Measurements from ENCODE around the gene NPR1. TPM values are rescaled to one million over a fixed set of nuclear protein-coding genes. Genes with fewer than 3 reads are reported as not detected.
"Not testable (repeated sequence)": the region's sequence is repeated elsewhere in the genome, so short reads cannot be mapped to it uniquely, and the experiment has no call there.

The NPR1 gene
- total RNA-seq, 1 experiment from 2014 or later = 0.41 TPM

DNA sequence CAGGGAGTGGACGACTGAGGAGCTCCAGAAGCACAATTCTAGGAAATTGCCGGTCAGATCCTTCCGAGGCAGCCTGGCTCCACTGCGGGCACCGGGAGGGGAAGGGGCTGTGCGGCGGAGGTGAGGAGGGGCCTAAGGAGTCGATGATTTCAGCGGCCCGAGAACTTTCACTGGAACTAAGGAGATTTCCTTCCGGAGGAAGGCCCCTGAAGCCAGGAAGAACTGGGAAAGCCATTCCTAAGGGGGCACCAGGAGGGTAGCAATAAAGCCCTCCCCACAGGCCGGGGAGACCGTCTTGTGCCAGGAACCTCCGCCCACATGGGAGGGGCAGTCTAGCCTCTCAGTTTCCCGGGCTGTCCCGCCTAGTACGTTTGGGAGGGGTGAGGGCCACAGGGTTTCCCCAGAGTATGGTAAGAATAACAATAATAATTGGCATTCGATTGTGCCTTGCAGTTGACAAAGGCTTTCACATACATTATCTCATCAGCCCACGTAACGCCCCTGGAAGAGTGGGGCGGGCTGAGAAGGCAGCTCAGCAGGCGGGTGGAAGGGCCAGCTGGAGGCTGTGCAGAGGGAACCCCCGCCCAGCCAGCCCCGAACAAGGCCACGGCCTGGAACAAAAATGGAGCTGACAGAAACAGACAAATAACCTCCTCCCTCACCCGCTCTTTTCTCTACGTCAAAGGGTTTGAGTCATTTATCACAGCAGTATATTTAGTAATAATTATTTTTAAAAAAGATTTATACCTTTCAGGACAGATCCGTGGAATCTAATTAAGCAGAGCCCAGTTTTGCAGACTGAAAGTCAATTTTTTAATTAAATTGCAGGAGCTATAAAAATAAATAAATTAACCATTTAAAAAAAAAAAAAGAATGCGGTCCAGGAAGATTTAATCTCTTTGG is 19.8 kb downstream of the NPR1 start:
- in situ Hi-C loops (cut with HindIII; ENCODE audit: low pct_unique_long_range_greater_than_20kb, low sequenced_read_pairs) = no loop called here
- peak; percentile 77 for DNase-seq (ENCODE audit: low read depth)

- in situ Hi-C loops (cut with HindIII; ENCODE audit: low pct_unique_long_range_greater_than_20kb, low sequenced_read_pairs) = no loop called here
- peak; percentile 28 for DNase-seq (ENCODE audit: low read depth)
These were observed 20.6 kb downstream of the NPR1 start for GRCh38 chr1:153698923-153699714.

DNA sequence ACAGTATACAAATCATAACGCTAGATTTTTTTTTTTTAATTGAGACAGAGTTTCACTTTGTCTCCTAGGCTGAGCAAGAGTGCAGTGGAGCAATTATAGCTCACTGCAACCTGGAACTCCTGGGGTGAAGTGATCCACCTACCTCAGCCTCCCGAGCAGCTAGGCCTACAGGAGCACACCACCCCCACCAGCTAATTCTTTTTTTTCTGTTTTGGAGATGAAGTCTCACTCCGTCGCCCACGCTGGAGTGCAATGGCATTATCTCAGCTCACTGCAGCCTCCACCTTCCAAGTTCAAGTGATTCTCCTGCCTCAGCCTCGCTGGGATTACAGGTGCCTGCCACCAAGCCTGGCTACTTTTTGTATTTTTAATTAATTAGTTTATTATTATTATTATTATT is 21.3 kb downstream of the NPR1 start:
- in situ Hi-C loops (cut with HindIII; ENCODE audit: low pct_unique_long_range_greater_than_20kb, low sequenced_read_pairs) = no loop called here
- DNase-seq (ENCODE audit: low read depth) = no peak

DNA sequence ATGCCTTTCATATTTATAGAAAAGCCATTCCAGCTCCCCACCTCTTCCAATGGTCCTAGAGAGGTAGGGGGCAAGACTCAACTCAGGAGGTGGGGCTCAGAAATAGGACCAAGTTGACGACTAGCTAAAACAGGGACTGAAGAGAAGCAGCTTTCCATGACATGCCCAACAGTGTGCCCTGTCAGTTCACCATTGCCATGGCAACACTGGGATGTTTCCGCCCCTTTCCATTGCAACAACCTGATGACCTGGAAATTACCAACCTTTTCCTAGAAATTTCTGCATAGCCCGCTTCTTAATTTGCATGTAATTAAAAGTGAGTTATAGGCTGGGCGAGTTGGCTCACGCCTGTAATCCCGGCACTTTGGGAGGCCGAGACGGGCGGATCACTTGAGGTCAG is 27.0 kb downstream of the NPR1 start:
- in situ Hi-C loops (cut with HindIII; ENCODE audit: low pct_unique_long_range_greater_than_20kb, low sequenced_read_pairs) = no loop called here
- DNase-seq (ENCODE audit: low read depth) = peak; percentile 27

- no peak for DNase-seq (ENCODE audit: low read depth)
- in situ Hi-C loops (cut with HindIII; ENCODE audit: low pct_unique_long_range_greater_than_20kb, low sequenced_read_pairs) = no loop called here
These were observed 32.5 kb downstream of the NPR1 start for GRCh38 chr1:153711026-153711425.

DNA sequence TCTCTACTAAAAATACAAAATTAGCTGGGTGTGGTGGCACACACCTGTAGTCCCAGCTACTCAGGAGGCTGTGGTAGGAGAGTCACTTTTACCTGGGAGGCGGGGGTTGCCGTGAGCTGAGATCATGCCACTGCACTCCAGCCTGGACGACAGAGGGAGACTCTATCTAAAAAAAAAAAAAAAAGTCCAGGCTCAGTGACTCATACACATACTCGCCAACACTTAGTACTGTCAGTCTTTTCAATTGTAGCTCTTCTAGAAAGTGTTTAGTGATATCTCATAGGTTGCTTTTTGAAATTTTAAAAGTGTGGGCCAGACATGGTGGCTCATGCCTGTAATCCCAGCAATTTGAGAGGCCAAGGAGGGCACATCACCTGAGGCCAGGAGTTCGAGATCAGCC is 37.7 kb downstream of the NPR1 start:
- in situ Hi-C loops (cut with HindIII; ENCODE audit: low pct_unique_long_range_greater_than_20kb, low sequenced_read_pairs); DNase-seq (ENCODE audit: low read depth): not testable (repeated sequence)

DNA sequence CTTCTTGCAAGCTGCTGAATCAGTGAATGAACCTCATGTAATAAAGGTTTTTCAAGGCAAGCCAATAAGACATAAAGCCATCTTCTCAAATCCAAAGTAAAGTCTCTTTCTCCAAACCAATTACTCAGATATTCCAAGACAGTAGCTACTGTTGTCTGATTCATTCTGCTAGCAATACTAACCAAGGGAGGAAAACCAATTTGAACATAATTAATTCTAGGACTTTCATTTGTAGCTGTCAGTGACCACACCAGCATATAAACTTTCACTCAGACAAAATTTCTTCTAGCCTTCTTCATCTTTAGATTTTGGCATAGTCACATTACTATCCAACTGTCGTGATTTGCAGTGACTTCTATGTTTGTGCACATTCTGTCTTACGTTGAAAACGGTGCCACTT is 38.8 kb downstream of the NPR1 start:
- no peak for DNase-seq (ENCODE audit: low read depth)
- in situ Hi-C loops (cut with HindIII; ENCODE audit: low pct_unique_long_range_greater_than_20kb, low sequenced_read_pairs) = no loop called here

DNA sequence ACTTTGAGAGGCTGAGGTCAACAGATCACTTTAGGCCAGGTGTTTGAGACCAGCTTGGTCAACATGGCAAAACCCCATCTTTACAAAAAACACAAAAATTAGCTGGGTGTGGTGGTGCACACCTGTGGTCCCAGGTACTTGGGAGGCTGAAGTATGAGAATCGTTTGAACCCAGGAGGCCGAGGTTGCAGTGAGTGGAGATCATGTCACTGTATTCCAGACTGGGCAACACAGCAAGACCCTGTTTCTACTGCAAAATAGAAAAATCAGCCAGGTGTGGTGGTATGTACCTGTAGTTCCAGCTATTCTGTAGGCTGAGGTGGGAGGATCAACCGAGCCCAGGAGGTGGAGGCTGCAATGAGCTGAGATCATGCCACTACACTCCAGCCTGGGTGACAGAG is 45.2 kb downstream of the NPR1 start:
- DNase-seq (ENCODE audit: low read depth) = no peak
- in situ Hi-C loops (cut with HindIII; ENCODE audit: low pct_unique_long_range_greater_than_20kb, low sequenced_read_pairs) = no loop called here

- in situ Hi-C loops (cut with HindIII; ENCODE audit: low pct_unique_long_range_greater_than_20kb, low sequenced_read_pairs); DNase-seq (ENCODE audit: low read depth): not testable (repeated sequence)
These were observed 46.1 kb downstream of the NPR1 start for GRCh38 chr1:153724634-153725033.

GRCh38 chr1:153727463-153728304 is 49.2 kb downstream of the NPR1 start, which contains the start of gene INTS3:
INTS3 (plus strand) TSS chr1:153728050; CDS start chr1:153728635, 585 bp downstream.
- DNase-seq (ENCODE audit: low read depth) = peak; percentile 100
- in situ Hi-C loops (cut with HindIII; ENCODE audit: low pct_unique_long_range_greater_than_20kb, low sequenced_read_pairs) = no loop called here

- peak; percentile 26 for DNase-seq (ENCODE audit: low read depth)
- in situ Hi-C loops (cut with HindIII; ENCODE audit: low pct_unique_long_range_greater_than_20kb, low sequenced_read_pairs) = no loop called here
These were observed 50.0 kb downstream of the NPR1 start for GRCh38 chr1:153728305-153729066.

- in situ Hi-C loops (cut with HindIII; ENCODE audit: low pct_unique_long_range_greater_than_20kb, low sequenced_read_pairs) = no loop called here
- DNase-seq (ENCODE audit: low read depth) = no peak
These were observed 52.0 kb downstream of the NPR1 start for GRCh38 chr1:153730468-153730988.

- in situ Hi-C loops (cut with HindIII; ENCODE audit: low pct_unique_long_range_greater_than_20kb, low sequenced_read_pairs) = no loop called here
- DNase-seq (ENCODE audit: low read depth) = no peak
These were observed 55.5 kb downstream of the NPR1 start for GRCh38 chr1:153733970-153734369.

- in situ Hi-C loops (cut with HindIII; ENCODE audit: low pct_unique_long_range_greater_than_20kb, low sequenced_read_pairs) = no loop called here
- DNase-seq (ENCODE audit: low read depth) = peak; percentile 46
These were observed 56.1 kb downstream of the NPR1 start for GRCh38 chr1:153734396-153735089.

- in situ Hi-C loops (cut with HindIII; ENCODE audit: low pct_unique_long_range_greater_than_20kb, low sequenced_read_pairs) = no loop called here
- DNase-seq (ENCODE audit: low read depth) = no peak
These were observed 56.6 kb downstream of the NPR1 start for GRCh38 chr1:153735090-153735420.

DNA sequence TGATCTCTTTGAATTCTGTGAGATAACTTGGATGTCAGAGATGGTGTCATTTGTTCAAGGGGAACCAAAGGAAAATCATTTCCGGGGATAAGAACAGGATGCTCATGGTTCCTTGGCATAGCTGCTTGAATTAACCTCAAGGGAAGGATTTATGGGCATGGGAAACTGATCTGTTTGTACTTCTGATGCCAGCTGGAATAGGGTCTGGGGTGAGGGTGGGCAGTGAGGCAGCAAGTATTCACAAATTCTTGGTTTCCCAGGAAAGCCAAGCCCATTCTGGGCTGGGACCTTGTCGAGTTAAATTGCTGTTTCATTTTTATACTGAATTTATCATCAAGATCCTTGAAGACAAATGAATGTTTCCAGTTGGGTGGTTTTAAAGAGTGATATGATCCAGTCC is 63.5 kb downstream of the NPR1 start:
- in situ Hi-C loops (cut with HindIII; ENCODE audit: low pct_unique_long_range_greater_than_20kb, low sequenced_read_pairs) = no loop called here
- DNase-seq (ENCODE audit: low read depth) = no peak
